Measurements from ENCODE around the gene P2RY11.

GRCh38 chr19:10120538-10121189 lies 9.2 kb downstream of the P2RY11 start:
- no peak for TF ChIP-seq POLR2A (IDR thresholded peaks at IDR 0.05; ENCODE audit: low read length)
- TF ChIP-seq GATA1 (IDR thresholded peaks at IDR 0.05; ENCODE audit: low read depth, low read length) = no peak

Measured in erythroblast (primary cell).